Activated naive CD4-positive, alpha-beta T cell treated with Interleukin-2 at 50 U/mL for 16 hours (primary cell): ENCODE measurements around the gene PRPF40B.

ENCODE experiments used
- DNase-seq: peaks from one replicate; pipeline ENCODE4 v3.0.0-alpha.2; 2020

Gene PRPF40B

GRCh38 chr12:49636979-49637755 is 13.8 kb downstream of the PRPF40B start:
- peak; percentile 53 for DNase-seq

GRCh38 chr12:49641748-49642369 is 18.5 kb downstream of the PRPF40B start:
- no peak for DNase-seq

GRCh38 chr12:49642370-49642802 is 19.0 kb downstream of the PRPF40B start:
- no peak for DNase-seq

GRCh38 chr12:49643135-49643534 is 19.8 kb downstream of the PRPF40B start:
- DNase-seq = no peak

GRCh38 chr12:49643961-49644619 is 20.7 kb downstream of the PRPF40B start:
- DNase-seq = no peak

- peak; percentile 82 for DNase-seq
Observed at GRCh38 chr12:49644620-49644994, 21.2 kb downstream of the PRPF40B start.

GRCh38 chr12:49645146-49646039 is 22.0 kb downstream of the PRPF40B start:
- DNase-seq = no peak

GRCh38 chr12:49646331-49646830 is 23.0 kb downstream of the PRPF40B start:
- no peak for DNase-seq

GRCh38 chr12:49646871-49647654 is 23.7 kb downstream of the PRPF40B start:
- DNase-seq = no peak

GRCh38 chr12:49647827-49648711 is 24.7 kb downstream of the PRPF40B start:
- no peak for DNase-seq

- DNase-seq = no peak
Observed at GRCh38 chr12:49648712-49649003, 25.3 kb downstream of the PRPF40B start.

GRCh38 chr12:49649445-49649844 is 26.1 kb downstream of the PRPF40B start:
- no peak for DNase-seq

GRCh38 chr12:49649892-49650291 is 26.5 kb downstream of the PRPF40B start:
- no peak for DNase-seq

GRCh38 chr12:49651855-49652254 is 28.5 kb downstream of the PRPF40B start:
- no peak for DNase-seq

- no peak for DNase-seq
Observed at GRCh38 chr12:49652921-49653520, 29.7 kb downstream of the PRPF40B start.

- no peak for DNase-seq
Observed at GRCh38 chr12:49654715-49655114, 31.4 kb downstream of the PRPF40B start.

GRCh38 chr12:49655595-49656236 is 32.4 kb downstream of the PRPF40B start:
- no peak for DNase-seq

- no peak for DNase-seq
Observed at GRCh38 chr12:49658276-49658675, 34.9 kb downstream of the PRPF40B start.

GRCh38 chr12:49659753-49660152 is 36.4 kb downstream of the PRPF40B start:
- no peak for DNase-seq

- DNase-seq = peak; percentile 19
Observed at GRCh38 chr12:49661191-49661590, 37.8 kb downstream of the PRPF40B start.
